Astrocyte (in vitro differentiated cells and primary cell): ENCODE results near the gene TCEANC2. TPM values are rescaled to one million over a fixed set of nuclear protein-coding genes. Genes with fewer than 3 reads are reported as not detected.

Experiments
- DNase-seq: peaks from one replicate; pipeline ENCODE4 v3.0.0-alpha.2; 2010; ENCODE audit warnings: low read depth
- FAIRE-seq: peaks from 2 replicates; lab custom pipeline; 2011; peaks lifted over from hg19 to GRCh38; lab: Jason Lieb, UNC
- H2AFZ ChIP-seq: 2 replicates; pipeline ENCODE4 v1.6.0; 2012; ENCODE audit warnings: low read depth, low read length, inconsistent platforms
- H3K27ac ChIP-seq: 2 replicates; pipeline ENCODE4 v1.5.1; 2011; ENCODE audit warnings: low read depth, low read length, inconsistent platforms
- H3K27me3 ChIP-seq: 2 replicates; pipeline ENCODE4 v1.6.0; 2011; ENCODE audit warnings: low read length, inconsistent platforms; ENCODE audit not compliant: insufficient read depth
- H3K36me3 ChIP-seq: 2 replicates; pipeline ENCODE4 v1.5.1; 2011; ENCODE audit warnings: low read length, inconsistent platforms; ENCODE audit not compliant: insufficient read depth
- H3K4me1 ChIP-seq: 2 replicates; pipeline ENCODE4 v1.5.1; 2011; ENCODE audit warnings: low read length, inconsistent platforms; ENCODE audit not compliant: insufficient read depth
- H3K4me2 ChIP-seq: 2 replicates; pipeline ENCODE4 v1.6.0; 2012; ENCODE audit warnings: low read length, inconsistent platforms
- H3K4me3 ChIP-seq: 2 replicates; pipeline ENCODE4 v1.5.1; 2011; ENCODE audit warnings: low read depth, mild to moderate bottlenecking, low read length, inconsistent platforms; ENCODE audit not compliant: insufficient read depth
- H3K79me2 ChIP-seq: 2 replicates; pipeline ENCODE4 v1.6.0; 2012; ENCODE audit warnings: mild to moderate bottlenecking, low read length, inconsistent platforms; ENCODE audit not compliant: insufficient read depth
- H3K9ac ChIP-seq: 2 replicates; pipeline ENCODE4 v1.6.0; 2012; ENCODE audit warnings: mild to moderate bottlenecking, low read length, inconsistent platforms
- H3K9me3 ChIP-seq: 2 replicates; pipeline ENCODE4 v1.5.1; 2012; ENCODE audit warnings: low read depth, mild to moderate bottlenecking, low read length, inconsistent platforms; ENCODE audit not compliant: insufficient read depth
- H4K20me1 ChIP-seq: 2 replicates; pipeline ENCODE4 v1.6.0; 2012; ENCODE audit warnings: low read length, inconsistent platforms; ENCODE audit not compliant: insufficient read depth
- H3K27ac Mint-ChIP-seq: one replicate; pipeline ENCODE4 v1.8.0; 2021; ENCODE audit warnings: mild to moderate bottlenecking, mixed read lengths; ENCODE audit not compliant: unreplicated experiment
- H3K27me3 Mint-ChIP-seq: one replicate; pipeline ENCODE4 v1.8.0; 2021; ENCODE audit warnings: low read depth, mixed read lengths; ENCODE audit not compliant: unreplicated experiment
- H3K36me3 Mint-ChIP-seq: one replicate; pipeline ENCODE4 v1.8.0; 2021; ENCODE audit warnings: low read depth, mixed read lengths; ENCODE audit not compliant: unreplicated experiment
- H3K4me1 Mint-ChIP-seq: one replicate; pipeline ENCODE4 v1.8.0; 2021; ENCODE audit warnings: low read depth, mixed read lengths; ENCODE audit not compliant: unreplicated experiment
- H3K4me3 Mint-ChIP-seq: one replicate; pipeline ENCODE4 v1.8.0; 2021; ENCODE audit warnings: mild to moderate bottlenecking, moderate library complexity, mixed read lengths; ENCODE audit not compliant: unreplicated experiment
- H3K9me3 Mint-ChIP-seq: one replicate; pipeline ENCODE4 v1.8.0; 2021; ENCODE audit warnings: mild to moderate bottlenecking, mixed read lengths; ENCODE audit not compliant: unreplicated experiment
- CTCF ChIP-seq: IDR thresholded peaks from 2 replicates; pipeline ENCODE4 v1.5.1; 2011; ENCODE audit warnings: low read depth, mild to moderate bottlenecking, inconsistent platforms, low read length, moderate library complexity; ENCODE audit not compliant: insufficient read depth
- EZH2 ChIP-seq: IDR thresholded peaks from 2 replicates; pipeline ENCODE4 v1.6.1; 2012; ENCODE audit warnings: mild to moderate bottlenecking, low read length, inconsistent platforms; ENCODE audit not compliant: insufficient read depth
- total RNA-seq: library from RNA; stranded (reverse); gene quantifications from 2 replicates; pipeline ENCODE4 v1.2.1, GENCODE V29; 2021

The TCEANC2 gene
- total RNA-seq, 1 donor from 2014 or later = 4.6 TPM

- H3K27ac Mint-ChIP-seq = no peak overlapping the region
Observed at GRCh38 chr1:54012008-54012325, 41.4 kb upstream of the TCEANC2 start.

GRCh38 chr1:54012863-54013262, 40.5 kb upstream of the TCEANC2 start:
- H3K27me3 Mint-ChIP-seq = peaks cover 66% of the 10 kb centered on the region
- H3K4me1 ChIP-seq = no peaks in the 10 kb centered on the region
- H4K20me1 ChIP-seq = no peaks in the 10 kb centered on the region
- TF ChIP-seq CTCF (no peak), EZH2 (no peak)
- no peaks in the 10 kb centered on the region for H3K36me3 ChIP-seq
- H3K4me2 ChIP-seq = no peak overlapping the region
- no peak overlapping the region for H3K4me3 Mint-ChIP-seq
- H3K27me3 ChIP-seq = peaks cover 19% of the 10 kb centered on the region
- no peaks in the 10 kb centered on the region for H3K79me2 ChIP-seq
- H3K9me3 ChIP-seq = no peaks in the 10 kb centered on the region
- H3K27ac Mint-ChIP-seq = no peak overlapping the region
- H2AFZ ChIP-seq = no peak overlapping the region
- H3K4me1 Mint-ChIP-seq = no peaks in the 10 kb centered on the region
- H3K9me3 Mint-ChIP-seq = no peaks in the 10 kb centered on the region
- no peak for DNase-seq
- H3K36me3 Mint-ChIP-seq = no peaks in the 10 kb centered on the region
- H3K9ac ChIP-seq = no peak overlapping the region
- no peak overlapping the region for H3K27ac ChIP-seq
- no peak for FAIRE-seq
- no peak overlapping the region for H3K4me3 ChIP-seq

More at GRCh38 chr1:54012008-54012325, 41.4 kb upstream of the TCEANC2 start:
- Histone ChIP-seq H3K4me1 (no peaks in the 10 kb centered on the region), H3K9me3 (no peaks in the 10 kb centered on the region), H3K4me2 (no peak overlapping the region), H3K79me2 (no peaks in the 10 kb centered on the region), H3K36me3 (no peaks in the 10 kb centered on the region), H3K27me3 (peaks cover 14% of the 10 kb centered on the region), H3K9ac (no peak overlapping the region), H4K20me1 (no peaks in the 10 kb centered on the region), H3K4me3 (no peak overlapping the region), H2AFZ (no peak overlapping the region), H3K27ac (no peak overlapping the region)
- Mint-ChIP-seq H3K27me3 (peaks cover 60% of the 10 kb centered on the region), H3K4me3 (no peak overlapping the region), H3K36me3 (no peaks in the 10 kb centered on the region), H3K4me1 (no peaks in the 10 kb centered on the region), H3K9me3 (no peaks in the 10 kb centered on the region)
- FAIRE-seq = no peak
- no peak for TF ChIP-seq CTCF
- TF ChIP-seq EZH2 = no peak
- no peak for DNase-seq

- no peaks in the 10 kb centered on the region for H3K9me3 Mint-ChIP-seq
- no peak overlapping the region for H3K27ac ChIP-seq
- H3K79me2 ChIP-seq = no peaks in the 10 kb centered on the region
- H4K20me1 ChIP-seq = no peaks in the 10 kb centered on the region
- H3K4me1 Mint-ChIP-seq = no peaks in the 10 kb centered on the region
- H3K27me3 ChIP-seq = peaks cover 21% of the 10 kb centered on the region
- peaks cover 65% of the 10 kb centered on the region for H3K27me3 Mint-ChIP-seq
- H3K9ac ChIP-seq = no peak overlapping the region
- H3K4me1 ChIP-seq = no peaks in the 10 kb centered on the region
- H3K4me3 Mint-ChIP-seq = no peak overlapping the region
- DNase-seq (no peak), FAIRE-seq (no peak)
- H2AFZ ChIP-seq = no peak overlapping the region
- TF ChIP-seq EZH2 (no peak), CTCF (no peak)
- H3K27ac Mint-ChIP-seq = peak overlapping the region; percentile 87
- H3K9me3 ChIP-seq = no peaks in the 10 kb centered on the region
- H3K4me3 ChIP-seq = no peak overlapping the region
- H3K36me3 Mint-ChIP-seq = no peaks in the 10 kb centered on the region
- no peaks in the 10 kb centered on the region for H3K36me3 ChIP-seq
- H3K4me2 ChIP-seq = no peak overlapping the region
Observed at GRCh38 chr1:54013393-54014008, 39.9 kb upstream of the TCEANC2 start.
